NT2/D1 (cell line): ENCODE data around the gene CFAP157.

Experiments used
- SUZ12 ChIP-seq: IDR thresholded peaks from 2 replicates; pipeline ENCODE4 v1.6.1; 2011; ENCODE audit not compliant: insufficient read length, insufficient read depth; ENCODE audit errors: extremely low read depth
- YY1 ChIP-seq: IDR thresholded peaks from 2 replicates; pipeline ENCODE4 v1.6.1; 2011; ENCODE audit not compliant: insufficient read length, insufficient read depth

DNA sequence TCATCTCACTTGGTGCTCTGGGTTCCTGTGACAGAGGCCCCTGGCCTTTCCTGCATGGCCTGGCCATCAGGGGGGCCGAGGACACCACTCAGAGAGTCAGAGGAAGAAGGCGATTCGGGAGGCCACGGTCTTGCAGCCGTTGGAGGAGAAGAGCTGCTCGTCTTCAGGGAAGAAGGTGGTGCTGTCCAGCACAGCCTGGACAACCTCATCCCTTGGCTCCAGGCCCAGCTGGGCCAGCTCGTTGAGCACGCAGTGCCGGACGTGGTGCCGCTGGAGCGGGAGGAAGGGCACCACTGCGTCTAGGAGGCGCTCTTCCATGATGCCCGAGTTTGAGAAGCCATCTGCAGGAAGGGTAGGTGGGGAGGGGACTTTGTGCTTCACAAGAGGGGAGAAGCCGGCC, 25.1 kb downstream of the CFAP157 start:
- TF ChIP-seq SUZ12 (no peak), YY1 (no peak)
